AG09319 (cell line): ENCODE results near the gene SARDH.

Source experiments
- DNase-seq: peaks from one replicate; pipeline ENCODE4 v3.0.0-alpha.2; 2010; ENCODE audit warnings: low read depth; ENCODE audit errors: extremely low read depth
- CTCF ChIP-seq: IDR thresholded peaks from 2 replicates; pipeline ENCODE4 v1.5.1; 2011; ENCODE audit warnings: low read depth, mild to moderate bottlenecking, inconsistent platforms, low read length, moderate library complexity

SARDH gene

DNA sequence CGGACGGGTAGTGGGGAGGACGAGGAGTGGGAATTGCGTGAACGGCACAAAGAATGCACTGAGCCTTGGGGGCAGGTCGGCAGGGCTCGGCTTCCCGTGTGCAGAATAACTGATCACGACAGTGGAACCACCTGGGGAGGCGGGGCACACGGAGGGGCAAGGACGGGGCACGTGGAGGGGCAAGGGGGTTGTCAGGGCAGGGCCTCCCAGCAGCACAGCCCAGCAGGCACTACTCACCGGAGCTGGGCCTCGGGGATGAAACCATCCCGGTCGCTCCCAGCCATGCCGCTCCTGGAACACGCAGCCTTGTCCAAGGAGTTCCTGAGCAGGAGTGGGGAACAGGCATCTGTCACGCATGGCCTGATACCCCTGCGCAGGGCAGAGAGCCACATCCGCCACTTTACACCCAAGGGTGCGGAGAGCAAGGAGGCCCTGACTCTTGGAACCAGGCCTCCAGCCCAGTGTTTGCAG, 33.4 kb downstream of the SARDH start:
- no peak for DNase-seq
- no peak for TF ChIP-seq CTCF

DNA sequence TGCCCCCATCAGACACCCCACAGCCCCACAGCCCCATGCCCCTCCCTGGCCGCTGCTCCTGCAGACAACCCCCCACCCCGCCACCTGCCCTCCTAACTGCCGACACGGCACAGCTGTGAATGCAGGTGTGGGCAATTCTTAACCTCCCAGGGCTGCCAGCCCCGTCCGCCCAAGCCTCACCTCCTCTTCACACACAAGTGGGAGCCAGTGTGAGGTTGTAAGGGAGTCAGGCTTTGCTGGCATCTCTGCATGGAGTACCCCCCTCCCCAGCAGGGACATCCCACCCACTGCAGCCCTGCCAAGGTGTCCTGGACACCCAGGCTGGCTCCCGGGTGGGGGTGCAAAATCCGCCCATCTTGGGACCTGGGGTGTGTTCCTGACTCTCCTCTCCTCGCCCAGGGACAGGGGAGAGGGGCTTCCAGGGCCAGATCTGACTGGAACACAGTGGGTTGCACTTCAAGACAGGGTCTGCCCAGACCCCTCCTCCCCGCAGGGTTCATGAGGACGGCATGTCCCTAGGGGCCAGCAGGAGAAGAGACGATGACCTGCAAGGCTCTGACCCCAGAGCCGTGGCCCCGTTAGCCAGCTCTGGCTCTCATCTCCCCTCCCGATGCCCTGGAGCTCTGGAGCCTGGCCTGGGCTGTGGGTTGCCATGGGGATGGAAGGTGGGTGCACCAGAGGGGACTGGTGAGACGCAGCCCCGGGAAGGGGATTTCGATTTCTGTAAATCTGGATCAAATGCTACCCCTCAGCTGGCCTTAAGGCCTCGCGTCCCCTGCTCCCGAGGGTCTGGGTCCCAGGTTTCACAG, 34.4 kb downstream of the SARDH start:
- no peak for DNase-seq
- no peak for TF ChIP-seq CTCF

DNA sequence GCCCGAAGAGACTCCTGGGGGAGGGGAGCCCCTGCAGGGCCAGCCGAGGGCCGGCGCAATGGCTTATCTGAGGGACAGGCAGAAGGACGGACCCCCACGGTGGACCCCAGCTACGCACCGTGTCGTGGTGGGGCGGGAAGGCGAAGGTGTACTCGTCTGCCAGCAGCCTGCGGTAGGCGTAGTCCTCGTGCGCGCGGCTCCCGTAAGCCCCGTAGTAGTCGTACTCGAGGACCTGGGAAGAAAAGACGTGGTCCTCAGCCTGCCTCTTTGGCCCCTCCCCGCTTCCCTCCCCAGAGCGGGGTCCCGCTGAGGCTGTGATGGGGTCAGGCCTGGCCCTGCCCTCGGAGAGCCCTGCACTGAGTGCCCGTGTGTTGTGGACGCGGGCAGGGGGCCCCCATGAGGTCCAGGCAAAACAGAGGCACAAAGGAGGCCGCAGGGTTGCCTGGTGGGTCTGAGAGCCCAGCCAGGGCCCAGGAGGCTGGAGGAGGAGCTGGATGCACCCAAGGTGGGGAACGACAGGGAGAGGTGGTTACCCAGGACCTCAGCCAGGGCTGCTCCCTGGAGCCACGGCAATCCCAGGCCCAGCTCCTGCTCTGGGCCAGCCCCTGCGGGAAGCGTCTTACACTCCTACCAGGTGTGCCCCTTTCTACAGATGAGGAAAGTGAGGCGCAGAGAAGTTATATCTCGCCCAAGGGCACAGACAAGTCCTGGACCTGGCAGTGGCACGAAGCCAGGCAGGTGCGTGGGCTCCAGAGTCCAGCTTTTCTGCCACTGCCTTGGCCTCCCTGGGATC, 35.2 kb downstream of the SARDH start:
- DNase-seq = no peak
- TF ChIP-seq CTCF = no peak

DNA sequence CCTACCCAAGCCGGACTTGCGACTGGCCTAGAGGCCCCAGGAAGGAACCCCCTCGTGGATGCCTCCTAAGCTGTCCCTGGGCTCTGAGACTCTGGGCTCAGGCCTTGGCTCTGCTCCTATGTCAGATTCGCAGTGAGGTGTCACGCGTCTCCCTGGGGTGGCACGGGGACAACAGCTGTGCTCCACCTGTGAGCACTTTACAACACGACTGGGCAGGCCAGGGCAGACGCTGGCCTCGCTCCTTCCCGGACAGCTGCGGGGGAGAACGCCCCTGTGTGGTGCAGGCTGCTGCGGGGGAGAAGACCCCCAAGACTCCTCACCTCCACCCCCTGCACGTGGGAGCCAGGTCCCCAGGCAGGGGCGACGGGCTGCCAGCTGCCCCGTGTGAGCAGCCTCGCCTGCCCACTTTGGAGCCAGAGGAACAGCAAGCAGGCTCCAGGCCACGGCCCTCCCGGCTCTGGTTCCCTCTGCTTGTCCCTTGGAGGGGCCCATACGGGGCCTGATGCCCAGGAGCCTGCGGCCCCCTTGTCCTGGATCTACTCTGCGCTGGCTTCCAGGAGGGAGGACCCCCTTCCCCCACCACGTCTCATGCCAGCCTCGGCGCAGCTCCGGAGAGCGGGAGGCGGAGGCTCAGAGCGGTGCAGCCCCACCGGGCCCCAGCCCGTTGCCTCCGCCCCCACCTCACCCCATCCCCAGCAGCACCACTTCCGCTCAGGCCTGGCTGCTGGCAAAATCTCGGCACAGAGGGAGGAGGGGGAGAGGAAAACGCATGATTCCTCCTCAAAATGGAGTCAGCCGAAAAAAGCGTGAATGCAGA, 36.0 kb downstream of the SARDH start:
- no peak for DNase-seq
- TF ChIP-seq CTCF = no peak

DNA sequence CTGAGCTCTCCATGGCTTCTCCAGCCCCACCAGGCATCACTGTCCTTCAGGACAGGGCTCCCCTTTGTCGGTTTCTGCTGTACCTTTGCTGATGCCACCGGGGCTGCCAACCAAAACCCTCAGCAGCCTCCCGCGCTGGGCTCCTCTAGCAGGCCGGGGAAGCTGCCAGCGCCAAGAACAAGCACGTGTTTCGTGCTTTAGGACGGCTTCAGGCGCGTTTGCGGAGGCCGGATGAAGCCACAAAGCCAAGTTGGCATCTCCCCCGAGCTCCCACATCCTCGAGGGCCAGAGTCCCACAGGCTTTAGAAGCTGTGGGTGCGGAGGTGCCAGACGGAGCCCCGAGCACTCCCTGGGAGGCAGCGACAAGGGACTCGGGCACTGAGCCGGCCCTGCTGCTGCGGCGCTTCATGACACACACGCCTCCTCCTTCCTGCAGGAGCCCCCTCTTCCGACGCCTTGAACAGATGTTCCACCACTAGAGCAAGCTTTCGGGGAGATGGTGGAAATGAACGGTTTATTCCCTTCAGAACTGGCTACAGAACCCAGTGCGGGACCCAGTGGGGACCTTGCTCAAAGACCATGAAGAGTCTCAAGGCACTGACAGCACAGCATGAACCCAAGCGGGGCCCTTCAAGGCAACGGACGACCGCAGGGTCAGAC, 36.7 kb downstream of the SARDH start:
- TF ChIP-seq CTCF = no peak
- DNase-seq = no peak

- no peak for DNase-seq
- no peak for TF ChIP-seq CTCF
Observed at GRCh38 chr9:133700819-133701320, 37.3 kb downstream of the SARDH start.
